ENCODE data around the gene FOXL3.

DNA sequence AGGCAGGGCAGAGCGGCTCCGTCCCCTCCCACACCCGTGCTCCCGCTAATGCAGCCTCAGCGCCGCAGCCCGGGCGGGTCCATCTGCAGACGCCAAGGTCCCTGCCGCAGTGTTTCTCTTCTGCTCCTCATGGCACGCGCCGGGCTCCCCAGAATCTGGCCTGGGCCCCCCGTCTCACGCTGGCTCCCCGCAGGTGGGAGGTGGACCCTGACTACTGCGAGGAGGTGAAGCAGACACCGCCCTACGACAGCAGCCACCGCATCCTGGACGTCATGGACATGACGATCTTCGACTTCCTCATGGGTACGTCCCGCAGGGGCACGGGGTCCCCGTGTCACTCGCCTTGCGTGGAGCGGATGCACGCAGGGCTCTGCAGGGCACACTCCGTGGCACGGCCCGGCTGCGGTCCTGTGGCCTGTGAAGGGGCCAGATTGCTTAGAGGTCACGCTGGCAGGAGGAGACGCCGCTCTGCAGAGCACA is 33.5 kb upstream of the FOXL3 start:
- TF ChIP-seq POLR2A (IDR thresholded peaks at IDR 0.05) = no peak
- TF ChIP-seq, protein P1, sequence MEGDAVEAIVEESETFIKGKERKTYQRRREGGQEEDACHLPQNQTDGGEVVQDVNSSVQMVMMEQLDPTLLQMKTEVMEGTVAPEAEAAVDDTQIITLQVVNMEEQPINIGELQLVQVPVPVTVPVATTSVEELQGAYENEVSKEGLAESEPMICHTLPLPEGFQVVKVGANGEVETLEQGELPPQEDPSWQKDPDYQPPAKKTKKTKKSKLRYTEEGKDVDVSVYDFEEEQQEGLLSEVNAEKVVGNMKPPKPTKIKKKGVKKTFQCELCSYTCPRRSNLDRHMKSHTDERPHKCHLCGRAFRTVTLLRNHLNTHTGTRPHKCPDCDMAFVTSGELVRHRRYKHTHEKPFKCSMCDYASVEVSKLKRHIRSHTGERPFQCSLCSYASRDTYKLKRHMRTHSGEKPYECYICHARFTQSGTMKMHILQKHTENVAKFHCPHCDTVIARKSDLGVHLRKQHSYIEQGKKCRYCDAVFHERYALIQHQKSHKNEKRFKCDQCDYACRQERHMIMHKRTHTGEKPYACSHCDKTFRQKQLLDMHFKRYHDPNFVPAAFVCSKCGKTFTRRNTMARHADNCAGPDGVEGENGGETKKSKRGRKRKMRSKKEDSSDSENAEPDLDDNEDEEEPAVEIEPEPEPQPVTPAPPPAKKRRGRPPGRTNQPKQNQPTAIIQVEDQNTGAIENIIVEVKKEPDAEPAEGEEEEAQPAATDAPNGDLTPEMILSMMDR (IDR thresholded peaks at IDR 0.05) = no peak

Data from uterus (tissue), 2 donors.